Suprapubic skin (tissue), 3 donors: ENCODE data around the gene CCDC200.

Experiments
- CTCF ChIP-seq, 2 donors: fragments of 200-600 bp in 1 of 2; fragments of 450-650 bp in 1 of 2; sonication (generic) in 1 of 2; IDR thresholded peaks; one replicate each; pipeline ENCODE4 v1.5.1; 2016 to 2019; ENCODE audit warnings: antibody characterized with exemption in 2 of 2, mild to moderate bottlenecking in 1 of 2, moderate library complexity in 1 of 2
- EP300 ChIP-seq: sonication (generic); formaldehyde crosslinking; IDR thresholded peaks from one replicate; pipeline ENCODE4 v1.6.1; 2017; ENCODE audit warnings: antibody characterized with exemption
- POLR2A ChIP-seq, 2 donors: fragments of 450-650 bp; IDR thresholded peaks; one replicate each; pipeline ENCODE4 v1.6.1; 2017; ENCODE audit warnings: antibody characterized with exemption in 2 of 2, mild to moderate bottlenecking in 2 of 2, moderate library complexity in 2 of 2

GRCh38 chr17:43220511-43221125 is 7.8 kb downstream of the CCDC200 start:
- TF ChIP-seq CTCF (IDR thresholded peaks at IDR 0.05) (no peak), POLR2A (IDR thresholded peaks at IDR 0.05) (no peak), EP300 (no peak)
